ENCODE measurements around the gene WDR48. TPM values are rescaled to one million over a fixed set of nuclear protein-coding genes. Genes with fewer than 3 reads are reported as not detected.

The WDR48 gene
- total RNA-seq, 1 donor from 2014 or later = 58.9 TPM

DNA sequence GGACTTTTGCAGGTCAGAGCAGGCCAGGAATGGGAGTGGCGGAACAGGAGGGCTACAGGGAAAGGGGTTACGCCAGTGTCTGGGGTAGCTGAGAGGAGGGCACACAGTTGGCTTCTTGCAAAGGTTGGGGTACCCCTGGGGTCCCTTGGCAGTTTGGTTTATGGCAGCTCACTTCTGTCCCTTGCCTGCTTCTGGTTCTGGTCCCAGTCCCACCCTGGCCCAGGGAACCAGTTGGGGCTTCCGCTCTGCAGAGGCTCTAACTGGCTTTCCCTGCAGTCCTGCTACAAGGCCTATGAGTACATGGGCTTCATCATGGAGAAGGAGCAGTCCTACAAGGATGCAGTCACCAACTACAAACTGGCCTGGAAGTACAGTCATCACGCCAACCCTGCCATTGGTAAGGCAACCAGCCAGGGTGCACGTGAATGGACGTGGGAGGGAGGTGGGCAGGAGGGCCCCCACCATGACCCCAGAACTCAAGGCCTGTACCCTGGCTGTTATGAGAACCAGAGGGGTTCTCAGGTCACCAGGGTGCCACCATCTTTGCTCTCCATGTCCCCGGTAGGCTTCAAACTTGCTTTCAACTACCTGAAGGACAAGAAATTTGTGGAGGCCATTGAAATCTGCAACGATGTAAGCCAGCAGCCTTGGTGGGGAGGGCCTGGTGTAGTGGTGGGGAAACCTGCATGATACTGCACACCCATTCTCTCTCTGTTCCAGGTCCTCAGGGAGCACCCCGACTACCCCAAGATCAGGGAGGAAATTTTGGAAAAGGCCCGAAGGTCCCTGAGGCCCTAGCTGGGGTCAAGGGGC is 86.4 kb downstream of the WDR48 start:
- no peak for DNase-seq (ENCODE audit: low spot score in 2 of 2, unreplicated experiment in 2 of 2)
- peaks cover 33% of the 10 kb centered on the region for H3K4me1 Mint-ChIP-seq
- H3K4me3 Mint-ChIP-seq = no peak overlapping the region
- no peaks in the 10 kb centered on the region for H3K9me3 Mint-ChIP-seq
- H3K36me3 Mint-ChIP-seq = peaks cover 11% of the 10 kb centered on the region
- no peak for TF ChIP-seq CTCF (IDR thresholded peaks at IDR 0.05; ENCODE audit: unreplicated experiment)
- peak overlapping the region; percentile 12 for H3K27ac Mint-ChIP-seq
- H3K27me3 Mint-ChIP-seq (ENCODE audit: low read depth) = no peaks in the 10 kb centered on the region

DNA sequence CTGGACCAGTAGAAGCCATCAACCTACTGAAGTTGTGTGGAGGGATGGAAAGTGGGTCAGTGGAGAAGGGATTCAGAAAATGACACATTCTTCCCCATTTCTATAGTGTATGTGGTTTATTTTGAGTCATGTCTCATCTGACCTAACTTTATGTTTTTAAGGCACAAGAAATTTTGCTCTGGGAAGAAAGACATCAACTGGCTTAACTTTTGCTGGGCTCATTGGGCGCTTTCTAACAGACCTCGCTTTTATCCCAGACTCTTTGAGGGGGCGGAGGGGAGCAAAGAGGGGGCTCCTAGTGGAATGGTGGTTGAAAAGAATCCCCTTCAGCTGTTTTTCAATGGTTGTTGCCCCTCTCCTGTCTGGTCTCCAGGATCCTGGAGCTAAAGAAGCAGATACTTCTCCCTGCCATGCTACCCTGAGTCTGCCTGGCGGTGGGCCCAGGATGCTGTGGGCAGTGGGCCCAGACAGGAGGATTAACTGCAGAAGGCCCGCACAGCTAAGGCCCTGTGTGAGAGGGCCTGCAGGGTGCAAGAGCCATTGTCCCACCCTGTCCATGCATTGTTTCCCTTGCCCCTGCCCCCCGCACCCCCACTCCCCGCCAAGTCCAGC is 87.1 kb downstream of the WDR48 start:
- H3K27ac Mint-ChIP-seq = peak overlapping the region; percentile 44
- TF ChIP-seq CTCF (IDR thresholded peaks at IDR 0.05; ENCODE audit: unreplicated experiment) = no peak
- H3K9me3 Mint-ChIP-seq = no peaks in the 10 kb centered on the region
- H3K27me3 Mint-ChIP-seq (ENCODE audit: low read depth) = no peaks in the 10 kb centered on the region
- peaks cover 30% of the 10 kb centered on the region for H3K4me1 Mint-ChIP-seq
- H3K4me3 Mint-ChIP-seq = no peak overlapping the region
- peaks cover 12% of the 10 kb centered on the region for H3K36me3 Mint-ChIP-seq
- no peak for DNase-seq (ENCODE audit: low spot score in 2 of 2, unreplicated experiment in 2 of 2)

- no peak for TF ChIP-seq CTCF (IDR thresholded peaks at IDR 0.05; ENCODE audit: unreplicated experiment)
- Mint-ChIP-seq H3K4me3 (no peak overlapping the region), H3K36me3 (peaks cover 16% of the 10 kb centered on the region), H3K9me3 (no peaks in the 10 kb centered on the region), H3K27ac (peak overlapping the region; percentile 91), H3K27me3 (ENCODE audit: low read depth) (no peaks in the 10 kb centered on the region), H3K4me1 (peaks cover 31% of the 10 kb centered on the region)
- DNase-seq (ENCODE audit: low spot score in 2 of 2, unreplicated experiment in 2 of 2) = no peak
Measured at GRCh38 chr3:39139442-39139841, 87.6 kb downstream of the WDR48 start.

DNA sequence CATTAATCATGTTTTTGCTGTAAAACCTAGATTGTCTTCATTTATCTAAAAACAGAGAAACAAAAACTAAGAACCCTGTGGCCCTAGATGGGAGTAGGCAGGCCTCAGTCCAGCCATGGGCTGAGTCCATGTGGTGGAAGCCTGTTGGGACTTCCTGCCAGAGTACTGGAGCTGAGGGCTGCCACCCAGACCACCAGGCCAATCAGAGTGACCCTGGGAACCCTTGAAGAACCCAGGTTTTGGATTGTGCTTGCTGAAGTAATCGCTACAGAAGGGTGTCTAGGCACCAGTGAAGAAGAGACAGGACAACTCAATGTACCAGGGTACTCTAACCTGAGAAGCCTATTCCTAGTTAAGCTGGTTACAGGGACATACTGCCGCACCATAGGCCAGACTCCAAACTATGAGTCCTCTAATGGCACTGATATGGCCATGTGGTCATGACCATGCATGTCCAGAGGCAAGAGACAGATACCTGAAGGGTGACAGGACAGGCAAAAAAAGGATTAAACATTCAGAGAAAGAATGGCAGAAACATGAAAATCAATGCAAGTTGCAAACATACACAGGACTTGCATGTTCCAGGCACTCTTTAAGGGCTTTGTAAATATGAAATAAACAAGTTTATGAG is 88.6 kb downstream of the WDR48 start:
- Mint-ChIP-seq H3K27me3 (ENCODE audit: low read depth) (no peaks in the 10 kb centered on the region), H3K9me3 (no peaks in the 10 kb centered on the region), H3K27ac (peak overlapping the region; percentile 91), H3K4me1 (peaks cover 34% of the 10 kb centered on the region), H3K4me3 (peak overlapping the region; percentile 37), H3K36me3 (peaks cover 19% of the 10 kb centered on the region)
- TF ChIP-seq CTCF (IDR thresholded peaks at IDR 0.05; ENCODE audit: unreplicated experiment) = no peak
- no peak for DNase-seq (ENCODE audit: low spot score in 2 of 2, unreplicated experiment in 2 of 2)

GRCh38 chr3:39141171-39141995 is 89.6 kb downstream of the WDR48 start:
- Mint-ChIP-seq H3K36me3 (peaks cover 24% of the 10 kb centered on the region), H3K27ac (peak overlapping the region; percentile 91), H3K4me3 (no peak overlapping the region), H3K9me3 (no peaks in the 10 kb centered on the region), H3K27me3 (ENCODE audit: low read depth) (no peaks in the 10 kb centered on the region), H3K4me1 (peaks cover 42% of the 10 kb centered on the region)
- peak in 1 of 2 experiments; percentile 73 for DNase-seq (ENCODE audit: low spot score in 2 of 2, unreplicated experiment in 2 of 2)
- no peak for TF ChIP-seq CTCF (IDR thresholded peaks at IDR 0.05; ENCODE audit: unreplicated experiment)
